K562 (cell line): Measurements from ENCODE around the gene AJAP1. TPM values are rescaled to one million over a fixed set of nuclear protein-coding genes. Genes with fewer than 3 reads are reported as not detected.

Experiments used
- ATAC-seq: fragments of 200-7000 bp; cut with Tn5 transposase; 3 replicates; pipeline ENCODE4 v1.9.1; 2020; ENCODE audit warnings: moderate library complexity
- BruUV-seq: library from RNA; stranded (reverse); fragments of 400-500 nt; replicated peaks from 2 replicates; lab custom pipeline; 2021; lab: Mats Ljungman, UMichigan
- CTCF ChIA-PET: fragments of 300-600 bp; formaldehyde crosslinking; extraction: SDS; loops from one replicate; lab custom pipeline; 2021; ENCODE audit warnings: low intra/inter-chr PET ratio; lab: Yijun Ruan, JAX
- POLR2A ChIA-PET: fragments of 300-600, 350-650 bp; sonication (Branson Sonifier 250); formaldehyde crosslinking; extraction: SDS; loops from one replicate; lab custom pipeline; 2021; ENCODE audit warnings: antibody characterized with exemption, inconsistent platforms; lab: Yijun Ruan, JAX
- DNase-seq, 4 experiments: peaks; one replicate each; pipeline versions ENCODE4 v3.0.0 to v3.0.0-alpha.2; 2011 to 2018; ENCODE audit warnings: low spot score in 3 of 4, mixed read lengths in 3 of 4; ENCODE audit errors: extremely low read depth in 1 of 4
- FAIRE-seq: peaks from 2 replicates; lab custom pipeline; 2011; peaks lifted over from hg19 to GRCh38; lab: Jason Lieb, UNC
- H2AFZ ChIP-seq: 2 replicates; pipeline ENCODE4 v1.6.0; 2011; ENCODE audit warnings: low read depth, low read length, control low read depth, inconsistent platforms
- H3K27ac ChIP-seq: fragments of 200-600 bp; 3 replicates; pipeline ENCODE4 v1.8.0; 2011; ENCODE audit warnings: low read depth, mild to moderate bottlenecking, control low read depth, inconsistent platforms, low read length, moderate library complexity, mixed read lengths; ENCODE audit errors: extremely low read depth
- H3K27me3 ChIP-seq, 2 experiments: fragments of 300-600 bp in 1 of 2; 2 replicates in 1 of 2; 3 replicates in 1 of 2; pipeline versions ENCODE4 v1.6.0 to v1.8.0; 2011; ENCODE audit warnings: inconsistent platforms in 2 of 2, low read length in 2 of 2, mild to moderate bottlenecking in 1 of 2, mixed read lengths in 1 of 2, moderate library complexity in 1 of 2; ENCODE audit not compliant: control insufficient read depth in 2 of 2, insufficient read depth in 2 of 2
- H3K36me3 ChIP-seq: fragments of 300-600 bp; 3 replicates; pipeline ENCODE4 v1.8.0; 2011; ENCODE audit warnings: mild to moderate bottlenecking, low read length, inconsistent platforms; ENCODE audit not compliant: control insufficient read depth, insufficient read depth
- H3K4me1 ChIP-seq, 2 experiments: fragments of 200-600 bp in 1 of 2; replicated peaks in 1 of 2; 2 replicates in 1 of 2; 3 replicates in 1 of 2; pipeline versions ENCODE4 v1.5.1 to v1.8.0; 2011; ENCODE audit warnings: inconsistent platforms in 2 of 2, low read length in 2 of 2, mild to moderate bottlenecking in 1 of 2, mixed read lengths in 1 of 2, moderate library complexity in 1 of 2; ENCODE audit not compliant: control insufficient read depth in 2 of 2, insufficient read depth in 2 of 2
- H3K4me2 ChIP-seq: 2 replicates; pipeline ENCODE4 v1.6.1; 2011; ENCODE audit warnings: low read length, control low read depth, inconsistent platforms, mixed read lengths; ENCODE audit not compliant: insufficient read depth
- H3K4me3 ChIP-seq: fragments of 200-600 bp; sonication (generic), shearing (Covaris generic); 2 replicates; pipeline ENCODE4 v1.5.1; 2016; ENCODE audit warnings: control low read depth, inconsistent platforms
- H3K79me2 ChIP-seq: fragments of 200-600 bp; 3 replicates; pipeline ENCODE4 v1.8.0; 2011; ENCODE audit warnings: low read length, inconsistent platforms; ENCODE audit not compliant: control insufficient read depth, insufficient read depth
- H3K9ac ChIP-seq, 2 experiments: 2 replicates each; pipeline versions ENCODE4 v1.6.0 to v1.6.1; 2011; ENCODE audit warnings: low read depth in 2 of 2, low read length in 2 of 2, control low read depth in 1 of 2, inconsistent platforms in 1 of 2, mild to moderate bottlenecking in 1 of 2, mixed read lengths in 1 of 2; ENCODE audit not compliant: insufficient read depth in 1 of 2
- H3K9me1 ChIP-seq: one replicate; pipeline ENCODE4 v1.6.0; 2011; ENCODE audit warnings: inconsistent platforms, mild to moderate bottlenecking, low read length, moderate library complexity; ENCODE audit not compliant: control insufficient read depth, insufficient read depth
- H3K9me3 ChIP-seq: replicated peaks from 2 replicates; pipeline ENCODE4 v1.5.1; 2011; ENCODE audit warnings: low read depth, low read length, inconsistent platforms; ENCODE audit not compliant: control insufficient read depth, insufficient read depth
- H4K20me1 ChIP-seq: replicated peaks from 2 replicates; pipeline ENCODE4 v1.6.1; 2011; ENCODE audit warnings: low read length, inconsistent platforms, mixed read lengths; ENCODE audit not compliant: control insufficient read depth, insufficient read depth
- CBX2 ChIP-seq: fragments of 200-600 bp; sonication (generic); IDR thresholded peaks from one replicate; pipeline ENCODE4 v1.6.1; 2012; ENCODE audit warnings: mild to moderate bottlenecking, low read length, inconsistent platforms; ENCODE audit not compliant: insufficient read depth, poor library complexity, severe bottlenecking
- EP400 ChIP-seq: fragments of 450-650 bp; IDR thresholded peaks from 2 replicates; pipeline ENCODE4 v1.6.1; 2017; ENCODE audit warnings: antibody characterized with exemption, mild to moderate bottlenecking, moderate library complexity
- ETV5 ChIP-seq: sonication (generic); formaldehyde crosslinking; IDR thresholded peaks from 2 replicates; pipeline ENCODE4 v1.4.0; 2020; ENCODE audit warnings: low read depth, mild to moderate bottlenecking, missing genetic modification reagents
- ETV6 ChIP-seq, 3 experiments: fragments of 150-350 bp in 1 of 3; sonication (generic) in 1 of 3; formaldehyde crosslinking in 1 of 3; IDR thresholded peaks; 2 replicates each; pipeline versions ENCODE4 v1.6.1 to v1.8.0; 2014 to 2022; ENCODE audit warnings: borderline replicate concordance in 2 of 3, low read depth in 2 of 3, antibody characterized with exemption in 1 of 3, low read length in 1 of 3, mild to moderate bottlenecking in 1 of 3, missing genetic modification reagents in 1 of 3
- EZH2 ChIP-seq: IDR thresholded peaks from 2 replicates; pipeline ENCODE4 v1.6.1; 2012; ENCODE audit warnings: low read depth, mild to moderate bottlenecking, inconsistent platforms, low read length, borderline replicate concordance
- FOXJ3 ChIP-seq: sonication (generic); formaldehyde crosslinking; IDR thresholded peaks from 2 replicates; pipeline ENCODE4 v1.4.0; 2020; ENCODE audit warnings: mild to moderate bottlenecking, missing genetic modification reagents
- FUS ChIP-seq: fragments of 200-400 bp; formaldehyde crosslinking; optimal IDR thresholded peaks from 2 replicates; pipeline ENCODE3; 2017; ENCODE audit warnings: low read depth, low read length
- MTA1 ChIP-seq: fragments of 450-650 bp; IDR thresholded peaks from 2 replicates; pipeline ENCODE4 v1.6.1; 2017; ENCODE audit warnings: borderline replicate concordance
- SNRNP70 ChIP-seq: fragments of 200-400 bp; formaldehyde crosslinking; optimal IDR thresholded peaks from 2 replicates; pipeline ENCODE3; 2017; ENCODE audit warnings: low read depth, low read length
- ZFP30 ChIP-seq: fragments of 250-450 bp; sonication (Bioruptor Pico); IDR thresholded peaks from 2 replicates; pipeline ENCODE4 v1.8.0; 2022; ENCODE audit warnings: moderate library complexity, mild to moderate bottlenecking, inconsistent platforms, borderline replicate concordance
- ZNF212 ChIP-seq: fragments of 450-650 bp; formaldehyde crosslinking; IDR thresholded peaks from 2 replicates; pipeline ENCODE4 v1.4.0; 2020; ENCODE audit warnings: mild to moderate bottlenecking
- ZNF232 ChIP-seq: sonication (generic); formaldehyde crosslinking; IDR thresholded peaks from 2 replicates; pipeline ENCODE4 v1.8.0; 2022; ENCODE audit warnings: mild to moderate bottlenecking, missing genetic modification reagents
- ZNF347 ChIP-seq: fragments of 450-650 bp; formaldehyde crosslinking; IDR thresholded peaks from 2 replicates; pipeline ENCODE4 v1.4.0; 2020; ENCODE audit warnings: low read depth, mild to moderate bottlenecking, moderate library complexity
- ZNF707 ChIP-seq: fragments of 250-450 bp; sonication (Bioruptor Pico); conservative IDR thresholded peaks from 2 replicates; pipeline ENCODE4 v1.8.0; 2022; ENCODE audit warnings: inconsistent platforms, mild to moderate bottlenecking, moderate library complexity
- WGBS: fragments of 100-300 bp; shearing (Covaris generic); methylation state at CpG from one replicate; pipeline ENCODE4 v1.1.6; 2016; ENCODE audit warnings: low coverage, mixed read lengths; ENCODE audit not compliant: insufficient coverage; ENCODE audit errors: missing lambda C conversion rate; 5-methylcytosine and 5-hydroxymethylcytosine counted together
- in situ Hi-C: fragments of 300-500 bp; cut with MboI; formaldehyde crosslinking; loops from 4 replicates; pipeline ENCODE4 v1.15.0; 2018; ENCODE audit warnings: inconsistent platforms, mixed read lengths
- intact Hi-C: fragments of 100-400 bp; cut with micrococcal nuclease; formaldehyde crosslinking; loops from 2 replicates; pipeline ENCODE4 v1.14.2; 2022
- polyA plus RNA-seq, 8 experiments: library from polyadenylated mRNA; depleted of rRNA in 4 of 8; stranded (reverse) in 5 of 8; unstranded in 3 of 8; fragments of >200 nt; fragmentation: Nextera tagmentation in 2 of 8; fragmentation: Illumina TruSeq in 1 of 8; extraction: Ambion mirVana in 2 of 8; extraction: Trizol in 1 of 8; gene quantifications; 2 replicates each; pipeline versions ENCODE4 v1.2.1 to v1.2.3, GENCODE V29; 2011 to 2014; ENCODE audit warnings: inconsistent platforms in 1 of 8, missing spikeins in 1 of 8
- total RNA-seq, 7 experiments: library from RNA; depleted of rRNA in 6 of 7; stranded (reverse); fragments of >200 nt in 6 of 7; fragmentation: Illumina TruSeq in 2 of 7; extraction: Trizol in 2 of 7; gene quantifications; 2 replicates each; pipeline versions ENCODE4 v1.2.1 to v1.2.3, GENCODE V29; 2011 to 2021; ENCODE audit warnings: low replicate concordance in 1 of 7

AJAP1 gene
- total and polyA plus RNA-seq, 9 of the 15 experiments (the other 6 are each of a cell fraction or from before 2014, with no cell fraction given) = not detected

DNA sequence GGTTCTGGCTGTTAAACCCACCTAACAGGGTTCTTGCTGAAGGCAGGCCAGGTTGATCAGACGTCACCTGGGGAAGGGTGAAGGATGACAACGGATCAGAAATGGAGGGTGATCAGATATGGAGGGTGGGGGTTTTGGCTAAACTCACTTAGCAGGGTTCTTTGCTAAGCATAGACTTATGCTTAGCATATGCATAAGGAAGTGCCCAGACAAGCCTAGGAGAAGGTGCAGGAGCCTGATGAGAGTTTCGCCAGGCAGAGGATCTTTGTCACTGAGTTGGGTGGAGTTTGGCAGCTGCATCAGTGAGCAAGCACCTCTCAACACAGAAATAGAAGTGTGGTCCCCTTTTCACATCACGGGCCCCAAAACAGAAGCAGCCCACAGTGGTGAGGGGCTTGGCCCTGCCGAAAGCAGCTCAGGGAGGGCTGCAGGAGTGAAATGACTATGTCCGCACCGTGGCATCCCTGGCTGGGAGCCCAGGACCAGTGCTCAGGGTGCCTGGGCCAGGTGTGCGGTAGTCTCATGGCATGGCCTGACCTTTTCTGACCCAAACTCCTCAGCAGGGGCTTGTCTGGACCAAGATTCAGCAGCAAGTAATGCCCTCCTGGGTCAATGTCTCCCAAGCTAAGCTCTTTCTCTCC is 101.6 kb downstream of the AJAP1 start (continued):
- TF ChIP-seq ETV6 (IDR thresholded peaks at IDR 0.05; ENCODE audit: borderline replicate concordance in 1 of 2, low read depth in 2 of 2, low read length in 1 of 2) = no peak
- TF ChIP-seq ETV6 (CRISPR knock-in tag; IDR thresholded peaks at IDR 0.05; ENCODE audit: borderline replicate concordance) = no peak
- no peak for TF ChIP-seq MTA1
- no peak for TF ChIP-seq EP400
- TF ChIP-seq ZNF347 (CRISPR knock-in tag) = no peak

DNA sequence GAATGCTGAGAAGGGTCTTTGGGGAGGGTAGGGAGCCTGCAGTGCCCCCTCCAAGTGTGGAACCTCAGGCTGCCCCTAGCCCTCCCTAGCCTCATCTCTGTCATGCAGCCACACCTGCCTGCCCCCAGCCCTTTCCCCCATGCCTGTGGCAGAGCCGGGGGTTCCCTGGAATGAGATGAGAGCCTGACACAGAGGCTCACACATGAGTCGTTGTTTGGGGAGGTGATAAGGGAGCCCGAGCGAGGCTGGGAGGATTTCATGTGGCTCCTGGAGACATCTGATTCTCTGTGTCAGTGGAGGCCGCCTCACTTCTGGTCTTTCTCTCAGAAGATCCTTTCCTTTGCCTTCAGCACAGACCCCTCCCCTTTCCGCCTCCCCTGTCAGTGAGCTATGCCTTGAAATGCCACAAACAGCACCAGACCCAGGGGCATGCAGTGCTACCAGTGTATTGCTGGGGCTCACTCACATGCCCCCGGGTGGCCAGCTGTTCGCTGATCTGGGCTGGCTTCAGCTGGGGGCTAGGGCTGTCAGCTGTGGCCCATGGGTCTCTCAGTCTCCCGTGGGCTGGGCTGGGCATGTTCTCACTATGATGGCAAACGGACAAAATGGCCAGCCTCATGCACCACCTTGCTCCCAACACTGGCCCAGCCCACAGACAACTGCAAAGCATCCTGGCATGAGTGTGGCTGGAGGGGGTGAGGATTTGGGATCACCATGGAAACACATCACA is 102.6 kb downstream of the AJAP1 start:
- no peak overlapping the region for H3K4me2 ChIP-seq
- no peaks in the 10 kb centered on the region for H3K79me2 ChIP-seq
- DNase-seq = no peak
- H3K36me3 ChIP-seq = no peaks in the 10 kb centered on the region
- ATAC-seq = no peak
- intact Hi-C loops (no loop called here), in situ Hi-C loops (no loop called here)
- ChIA-PET CTCF (no interaction called here), POLR2A (no interaction called here)
- no peaks in the 10 kb centered on the region; a peak in 1 of 5 replicates for H3K27me3 ChIP-seq
- TF ChIP-seq ETV6 (IDR thresholded peaks at IDR 0.05; ENCODE audit: borderline replicate concordance in 1 of 2, low read depth in 2 of 2, low read length in 1 of 2) (no peak), ETV6 (CRISPR knock-in tag; IDR thresholded peaks at IDR 0.05; ENCODE audit: borderline replicate concordance) (no peak), FUS (no peak), ETV5 (no peak), EZH2 (no peak), ZNF232 (CRISPR knock-in tag) (no peak), ZNF212 (CRISPR knock-in tag) (no peak), ZFP30 (no peak), CBX2 (no peak), ZNF707 (no peak), SNRNP70 (no peak), FOXJ3 (CRISPR knock-in tag) (no peak)
- no peak overlapping the region for H2AFZ ChIP-seq
- H3K4me1 ChIP-seq = no peaks in the 10 kb centered on the region
- FAIRE-seq = no peak
- no peak overlapping the region for H3K27ac ChIP-seq
- no peak overlapping the region for H3K9ac ChIP-seq
- no peak overlapping the region for H3K4me3 ChIP-seq
- no TSS peak for BruUV-seq
- no peaks in the 10 kb centered on the region for H3K9me1 ChIP-seq
- H4K20me1 ChIP-seq = no peaks in the 10 kb centered on the region
- WGBS = under 1% methylated on average over 10 of the region's 10 CpGs
- H3K9me3 ChIP-seq = no peaks in the 10 kb centered on the region
